Measurements from ENCODE around the gene KDM2A.
A peak's percentile ranks its signal among the peaks of the same experiment; 100 is the strongest.

Gene KDM2A

DNA sequence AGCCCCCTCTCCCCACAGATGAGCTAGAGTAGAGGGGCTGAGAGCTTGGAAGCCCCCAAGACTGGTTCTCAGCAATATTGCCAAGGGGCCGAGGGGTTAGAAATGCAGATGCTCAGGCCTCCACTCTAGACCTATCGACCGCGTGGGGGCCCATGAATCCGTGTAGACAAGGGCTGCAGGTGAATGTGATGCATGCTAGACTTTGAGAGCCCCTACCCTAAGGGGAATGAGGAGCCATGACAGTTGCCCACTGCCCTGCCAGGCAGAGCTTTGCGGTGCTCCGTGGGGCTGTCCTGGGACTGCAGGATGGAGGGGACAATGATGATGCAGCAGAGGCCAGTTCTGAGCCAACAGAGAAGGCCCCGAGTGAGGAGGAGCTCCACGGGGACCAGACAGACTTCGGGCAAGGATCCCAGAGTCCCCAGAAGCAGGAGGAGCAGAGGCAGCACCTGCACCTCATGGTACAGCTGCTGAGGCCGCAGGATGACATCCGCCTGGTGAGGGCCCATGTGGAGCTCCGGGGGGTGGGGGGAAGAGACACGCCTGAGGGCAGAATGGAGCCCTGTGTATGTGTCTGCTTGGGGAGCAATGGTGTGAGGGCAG, 185.5 kb downstream of the KDM2A start:
- DNase-seq: peak; percentile 23

DNA sequence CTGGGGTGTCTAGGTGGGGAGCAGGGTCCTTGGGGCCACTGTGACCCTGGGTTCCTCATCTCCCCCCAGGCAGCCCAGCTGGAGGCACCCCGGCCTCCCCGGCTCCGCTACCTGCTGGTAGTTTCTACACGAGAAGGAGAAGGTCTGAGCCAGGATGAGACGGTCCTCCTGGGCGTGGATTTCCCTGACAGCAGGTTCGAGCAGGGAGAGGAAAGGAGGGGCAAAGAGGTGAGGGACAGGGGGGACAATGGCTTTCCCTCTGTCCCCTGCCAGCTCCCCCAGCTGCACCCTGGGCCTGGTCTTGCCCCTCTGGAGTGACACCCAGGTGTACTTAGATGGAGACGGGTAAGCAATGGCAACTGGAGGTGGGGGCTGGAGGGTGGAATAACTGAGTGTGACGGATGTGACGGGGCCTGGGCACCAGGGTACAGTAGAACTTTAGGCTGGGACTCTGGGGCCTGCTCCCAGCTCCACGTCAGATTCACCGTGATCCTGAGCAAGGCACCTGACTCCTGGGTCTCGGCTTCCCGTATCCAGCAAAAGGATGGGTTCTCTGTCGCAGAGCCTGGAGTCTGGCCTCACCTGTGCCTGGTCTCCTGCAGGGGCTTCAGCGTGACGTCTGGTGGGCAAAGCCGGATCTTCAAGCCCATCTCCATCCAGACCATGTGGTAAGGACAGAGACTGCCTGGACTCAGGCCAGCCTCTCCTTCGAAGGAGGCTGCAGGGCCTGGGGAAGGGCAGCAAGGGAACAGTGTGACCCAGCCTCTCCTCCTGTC, 187.9 kb downstream of the KDM2A start:
- no peak for DNase-seq

DNA sequence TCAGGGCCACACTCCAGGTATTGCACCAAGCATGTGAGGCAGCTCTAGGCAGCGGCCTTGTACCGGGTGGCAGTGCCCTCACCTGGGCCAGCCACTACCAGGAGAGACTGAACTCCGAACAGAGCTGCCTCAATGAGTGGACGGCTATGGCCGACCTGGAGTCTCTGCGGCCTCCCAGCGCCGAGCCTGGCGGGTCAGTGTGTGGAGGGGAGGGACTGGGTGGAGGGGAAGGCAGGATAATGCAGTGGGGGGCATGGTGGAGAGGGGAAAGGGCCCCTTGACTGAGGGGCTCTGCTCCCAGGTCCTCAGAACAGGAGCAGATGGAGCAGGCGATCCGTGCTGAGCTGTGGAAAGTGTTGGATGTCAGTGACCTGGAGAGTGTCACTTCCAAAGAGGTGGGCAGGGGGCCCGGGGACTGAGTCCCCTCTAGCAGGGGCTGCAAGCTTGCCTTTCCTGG, 188.5 kb downstream of the KDM2A start:
- no peak for DNase-seq
